BJ (cell line): ENCODE measurements around the gene CBX3. TPM values are rescaled to one million over a fixed set of nuclear protein-coding genes. Genes with fewer than 3 reads are reported as not detected.

Experiments used
- CTCF ChIA-PET: fragments of 350-600 bp; formaldehyde crosslinking; extraction: SDS; loops from one replicate; lab custom pipeline; 2021; ENCODE audit warnings: antibody characterized with exemption, inconsistent platforms; lab: Yijun Ruan, JAX
- POLR2A ChIA-PET: fragments of 300-600 bp; sonication (Branson Sonifier 250); formaldehyde crosslinking; extraction: SDS; loops from one replicate; lab custom pipeline; 2021; ENCODE audit warnings: antibody characterized with exemption; lab: Charles Lee
- DNase-seq: peaks from one replicate; pipeline ENCODE4 v3.0.0-alpha.2; 2011; ENCODE audit warnings: low read depth
- H3K27me3 ChIP-seq: 2 replicates; pipeline ENCODE4 v1.6.0; 2011; ENCODE audit warnings: low read length; ENCODE audit not compliant: control insufficient read depth, insufficient read depth
- H3K36me3 ChIP-seq: 2 replicates; pipeline ENCODE4 v1.5.1; 2011; ENCODE audit warnings: low read length; ENCODE audit not compliant: control insufficient read depth, insufficient read depth
- H3K4me3 ChIP-seq: 2 replicates; pipeline ENCODE4 v1.5.1; 2011; ENCODE audit warnings: low read depth, mild to moderate bottlenecking, control low read depth, low read length
- CTCF ChIP-seq: IDR thresholded peaks from 2 replicates; pipeline ENCODE4 v1.5.1; 2011; ENCODE audit warnings: low read depth, mild to moderate bottlenecking, control low read depth, inconsistent platforms, low read length, moderate library complexity; ENCODE audit not compliant: insufficient read depth
- polyA plus RNA-seq: library from polyadenylated mRNA; depleted of rRNA; stranded (reverse); fragments of >200 nt; gene quantifications from 2 replicates; pipeline ENCODE4 v1.2.3, GENCODE V29; 2011

The CBX3 gene
- polyA plus RNA-seq, 1 experiment = 37.0 TPM

- TF ChIP-seq CTCF = no peak
- DNase-seq = no peak
- CTCF ChIA-PET = interaction anchor here (0.6 to 3.6 kb wide), 2 partner anchors 11 to 999 kb away, joined by 3 to 28 read pairs; no protein-coding TSS in a partner anchor
- POLR2A ChIA-PET = interaction anchor here (0.6 kb wide), 1 partner anchor 1433 kb away, joined by 3 read pairs; no protein-coding TSS in a partner anchor
- no peaks in the 10 kb centered on the region for H3K27me3 ChIP-seq
- H3K36me3 ChIP-seq = peaks cover 6% of the 10 kb centered on the region
- H3K4me3 ChIP-seq = no peak overlapping the region
These were observed 14.9 kb upstream of the CBX3 start for GRCh38 chr7:26186364-26187311.

- no peak for DNase-seq
- CTCF ChIA-PET = interaction anchor here (0.6 to 3.6 kb wide), 5 partner anchors 10 to 998 kb away, joined by 3 to 28 read pairs (median 4); no protein-coding TSS in a partner anchor
- H3K4me3 ChIP-seq = no peak overlapping the region
- peaks cover 6% of the 10 kb centered on the region for H3K36me3 ChIP-seq
- POLR2A ChIA-PET = interaction anchor here (0.6 kb wide), 1 partner anchor 1432 kb away, joined by 3 read pairs; no protein-coding TSS in a partner anchor
- H3K27me3 ChIP-seq = no peaks in the 10 kb centered on the region
- no peak for TF ChIP-seq CTCF
These were observed 14.0 kb upstream of the CBX3 start for GRCh38 chr7:26187380-26188205.

- ChIA-PET POLR2A (no interaction called here), CTCF (interaction anchor here (1.0 to 3.6 kb wide), 4 partner anchors 9 to 98 kb away, joined by 3 to 28 read pairs (median 7); no protein-coding TSS in a partner anchor)
- Histone ChIP-seq H3K4me3 (no peak overlapping the region), H3K36me3 (peaks cover 9% of the 10 kb centered on the region), H3K27me3 (no peaks in the 10 kb centered on the region)
- no peak for DNase-seq
- TF ChIP-seq CTCF = no peak
These were observed 13.2 kb upstream of the CBX3 start for GRCh38 chr7:26188206-26188956.

- CTCF ChIA-PET = interaction anchor here (1.0 to 3.6 kb wide), 3 partner anchors 9 to 98 kb away, joined by 3 to 28 read pairs (median 10); no protein-coding TSS in a partner anchor
- Histone ChIP-seq H3K27me3 (no peaks in the 10 kb centered on the region), H3K36me3 (peaks cover 9% of the 10 kb centered on the region), H3K4me3 (no peak overlapping the region)
- POLR2A ChIA-PET = interaction anchor here (0.6 kb wide), 1 partner anchor 8 kb away, joined by 3 read pairs; no protein-coding TSS in a partner anchor
- no peak for TF ChIP-seq CTCF
- no peak for DNase-seq
These were observed 12.5 kb upstream of the CBX3 start for GRCh38 chr7:26188957-26189541.
